HCT116 (cell line): ENCODE measurements around the gene STRIT1. TPM values are rescaled to one million over a fixed set of nuclear protein-coding genes. Genes with fewer than 3 reads are reported as not detected.

Experiments used
- ATF3 ChIP-seq: IDR thresholded peaks from 2 replicates; pipeline ENCODE4 v1.6.1; 2012
- CBX3 ChIP-seq: IDR thresholded peaks from 2 replicates; pipeline ENCODE4 v1.6.1; 2012; ENCODE audit warnings: low read depth
- CEBPB ChIP-seq: IDR thresholded peaks from 2 replicates; pipeline ENCODE4 v1.6.1; 2012; ENCODE audit warnings: low read depth
- EGR1 ChIP-seq: IDR thresholded peaks from 2 replicates; pipeline ENCODE4 v1.6.1; 2012; ENCODE audit warnings: low read depth
- EZH2 ChIP-seq: fragments of 200-600 bp; sonication (generic); IDR thresholded peaks from 2 replicates; pipeline ENCODE4 v1.6.1; 2017; ENCODE audit warnings: antibody characterized with exemption, mixed run types
- EZH2phosphoT487 ChIP-seq: fragments of 200-600 bp; IDR thresholded peaks from 2 replicates; pipeline ENCODE4 v1.6.1; 2018; ENCODE audit warnings: antibody characterized with exemption, borderline replicate concordance
- RAD21 ChIP-seq: IDR thresholded peaks from 2 replicates; pipeline ENCODE4 v1.6.1; 2012; ENCODE audit warnings: low read depth, mild to moderate bottlenecking
- REST ChIP-seq: IDR thresholded peaks from 2 replicates; pipeline ENCODE4 v1.6.1; 2012; ENCODE audit warnings: low read depth
- SP1 ChIP-seq: IDR thresholded peaks from 2 replicates; pipeline ENCODE4 v1.6.1; 2012; ENCODE audit warnings: low read depth
- SRF ChIP-seq: IDR thresholded peaks from 2 replicates; pipeline ENCODE4 v1.6.1; 2012; ENCODE audit warnings: low read depth
- TCF7L2 ChIP-seq: IDR thresholded peaks from 2 replicates; pipeline ENCODE4 v1.7.0; 2011; ENCODE audit warnings: borderline replicate concordance, inconsistent platforms; ENCODE audit not compliant: insufficient read depth, insufficient read length; ENCODE audit errors: extremely low read depth
- ZFX ChIP-seq: fragments of 450-650 bp; IDR thresholded peaks from 2 replicates; pipeline ENCODE4 v1.6.1; 2017
- ZNF274 ChIP-seq: fragments of 200-500 bp; sonication (Bioruptor generic); IDR thresholded peaks from 2 replicates; pipeline ENCODE4 v1.6.1; 2014; ENCODE audit warnings: mild to moderate bottlenecking, low read depth, low read length, inconsistent platforms
- total RNA-seq: library from RNA; stranded (reverse); gene quantifications from one replicate; pipeline ENCODE4 v1.2.1, GENCODE V29; 2021; ENCODE audit not compliant: unreplicated experiment

Gene STRIT1
- total RNA-seq, 1 experiment from 2014 or later = not detected

GRCh38 chr3:155334215-155334913, 40.9 kb upstream of the STRIT1 start (continued):
- TF ChIP-seq REST (no peak), ZNF274 (no peak), SP1 (no peak), CBX3 (no peak), EZH2phosphoT487 (no peak), TCF7L2 (no peak), CEBPB (no peak), ZFX (no peak), ATF3 (no peak), EGR1 (no peak), SRF (no peak), RAD21 (no peak), EZH2 (no peak)
